HEK293 (cell line): Measurements from ENCODE around the gene CCSER1.

ENCODE experiments used
- CTCF ChIA-PET: fragments of 350-600 bp; formaldehyde crosslinking; extraction: SDS; loops from one replicate; lab custom pipeline; 2021; ENCODE audit warnings: antibody characterized with exemption; lab: Yijun Ruan, JAX
- POLR2A ChIA-PET: fragments of 300-600 bp; formaldehyde crosslinking; extraction: SDS; loops from one replicate; lab custom pipeline; 2020; ENCODE audit warnings: antibody characterized with exemption, inconsistent platforms; lab: Yijun Ruan, JAX
- H3K27ac ChIP-seq: fragments of 200-500 bp; sonication (Bioruptor generic); 2 replicates; pipeline ENCODE4 v1.5.1; 2014; ENCODE audit warnings: low read depth, low read length, control low read depth, inconsistent platforms; ENCODE audit errors: extremely low read depth
- H3K36me3 ChIP-seq, 2 experiments: fragments of 200-500 bp in 1 of 2; sonication (Bioruptor generic) in 1 of 2; 1 replicate in 1 of 2; 2 replicates in 1 of 2; pipeline ENCODE4 v1.5.1; 2014 to 2017; ENCODE audit warnings: inconsistent platforms in 2 of 2, low read length in 2 of 2; ENCODE audit not compliant: control insufficient read depth in 2 of 2, insufficient read depth in 1 of 2
- H3K4me1 ChIP-seq: fragments of 200-500 bp; sonication (Bioruptor generic); 2 replicates; pipeline ENCODE4 v1.5.1; 2014; ENCODE audit warnings: mild to moderate bottlenecking, low read length, inconsistent platforms; ENCODE audit not compliant: control insufficient read depth, insufficient read depth
- H3K4me3 ChIP-seq: 2 replicates; pipeline ENCODE4 v1.5.1; 2011; ENCODE audit warnings: low read depth, mild to moderate bottlenecking, control low read depth, low read length, moderate library complexity
- H3K9me3 ChIP-seq: fragments of 200-500 bp; sonication (Bioruptor generic); 2 replicates; pipeline ENCODE4 v1.5.1; 2014; ENCODE audit warnings: low read depth, low read length, inconsistent platforms; ENCODE audit not compliant: control insufficient read depth, insufficient read depth
- OSR2 ChIP-seq: fragments of 450-650 bp; formaldehyde crosslinking; IDR thresholded peaks from 2 replicates; pipeline ENCODE4 v1.5.1; 2016; ENCODE audit warnings: missing biosample characterization, missing genetic modification characterization
- PRDM6 ChIP-seq: fragments of 450-650 bp; formaldehyde crosslinking; IDR thresholded peaks from 2 replicates; pipeline ENCODE4 v1.5.1; 2017; ENCODE audit warnings: missing biosample characterization, missing genetic modification characterization
- TSHZ1 ChIP-seq: fragments of 450-650 bp; formaldehyde crosslinking; IDR thresholded peaks from 2 replicates; pipeline ENCODE4 v1.5.1; 2016; ENCODE audit warnings: missing biosample characterization, missing genetic modification characterization, borderline replicate concordance
- ZBTB8A ChIP-seq: fragments of 450-650 bp; formaldehyde crosslinking; IDR thresholded peaks from 2 replicates; pipeline ENCODE4 v1.5.1; 2016; ENCODE audit warnings: missing biosample characterization, missing genetic modification characterization
- ZNF24 ChIP-seq: fragments of 450-650 bp; formaldehyde crosslinking; IDR thresholded peaks from 2 replicates; pipeline ENCODE4 v1.5.1; 2016; ENCODE audit warnings: missing biosample characterization, missing genetic modification characterization
- ZNF280D ChIP-seq: fragments of 450-650 bp; formaldehyde crosslinking; IDR thresholded peaks from 2 replicates; pipeline ENCODE4 v1.5.1; 2016; ENCODE audit warnings: missing biosample characterization, missing genetic modification characterization
- ZNF302 ChIP-seq: fragments of 450-650 bp; formaldehyde crosslinking; IDR thresholded peaks from 2 replicates; pipeline ENCODE4 v1.5.1; 2016; ENCODE audit warnings: missing biosample characterization, missing genetic modification characterization, low read depth
- ZNF391 ChIP-seq: fragments of 450-650 bp; formaldehyde crosslinking; IDR thresholded peaks from 2 replicates; pipeline ENCODE4 v1.5.1; 2016; ENCODE audit warnings: low read depth, missing biosample characterization, missing genetic modification characterization, borderline replicate concordance
- ZNF571 ChIP-seq: fragments of 450-650 bp; formaldehyde crosslinking; IDR thresholded peaks from 2 replicates; pipeline ENCODE4 v1.5.0; 2017; ENCODE audit warnings: missing biosample characterization, missing genetic modification characterization
- ZSCAN23 ChIP-seq: fragments of 450-650 bp; formaldehyde crosslinking; IDR thresholded peaks from 2 replicates; pipeline ENCODE4 v1.5.1; 2016; ENCODE audit warnings: missing biosample characterization, missing genetic modification characterization
- TF ChIP-seq, protein P1 (sequence below): fragments of 450-650 bp; formaldehyde crosslinking; IDR thresholded peaks from 2 replicates; pipeline ENCODE4 v1.5.1; 2016; ENCODE audit warnings: missing biosample characterization, missing genetic modification characterization
- TF ChIP-seq, protein P2 (sequence below): fragments of 450-650 bp; formaldehyde crosslinking; IDR thresholded peaks from 2 replicates; pipeline ENCODE4 v1.5.1; 2016; ENCODE audit warnings: missing biosample characterization, missing genetic modification characterization
- TF ChIP-seq, protein P3 (sequence below): fragments of 450-650 bp; formaldehyde crosslinking; IDR thresholded peaks from 2 replicates; pipeline ENCODE4 v1.5.1; 2017; ENCODE audit warnings: missing biosample characterization, missing genetic modification characterization

CCSER1 gene

GRCh38 chr4:91257721-91258120 lies 1130.5 kb downstream of the CCSER1 start:
- POLR2A ChIA-PET = no interaction called here
- no peak overlapping the region for H3K4me3 ChIP-seq
- H3K9me3 ChIP-seq = no peaks in the 10 kb centered on the region
- no peaks in the 10 kb centered on the region for H3K36me3 ChIP-seq
- H3K27ac ChIP-seq = no peak overlapping the region
- TF ChIP-seq ZNF391 = no peak
- no peak for TF ChIP-seq ZSCAN23 (tag by site-specific recombination)
- TF ChIP-seq ZBTB8A (tag by site-specific recombination) = no peak
- TF ChIP-seq, protein P1, sequence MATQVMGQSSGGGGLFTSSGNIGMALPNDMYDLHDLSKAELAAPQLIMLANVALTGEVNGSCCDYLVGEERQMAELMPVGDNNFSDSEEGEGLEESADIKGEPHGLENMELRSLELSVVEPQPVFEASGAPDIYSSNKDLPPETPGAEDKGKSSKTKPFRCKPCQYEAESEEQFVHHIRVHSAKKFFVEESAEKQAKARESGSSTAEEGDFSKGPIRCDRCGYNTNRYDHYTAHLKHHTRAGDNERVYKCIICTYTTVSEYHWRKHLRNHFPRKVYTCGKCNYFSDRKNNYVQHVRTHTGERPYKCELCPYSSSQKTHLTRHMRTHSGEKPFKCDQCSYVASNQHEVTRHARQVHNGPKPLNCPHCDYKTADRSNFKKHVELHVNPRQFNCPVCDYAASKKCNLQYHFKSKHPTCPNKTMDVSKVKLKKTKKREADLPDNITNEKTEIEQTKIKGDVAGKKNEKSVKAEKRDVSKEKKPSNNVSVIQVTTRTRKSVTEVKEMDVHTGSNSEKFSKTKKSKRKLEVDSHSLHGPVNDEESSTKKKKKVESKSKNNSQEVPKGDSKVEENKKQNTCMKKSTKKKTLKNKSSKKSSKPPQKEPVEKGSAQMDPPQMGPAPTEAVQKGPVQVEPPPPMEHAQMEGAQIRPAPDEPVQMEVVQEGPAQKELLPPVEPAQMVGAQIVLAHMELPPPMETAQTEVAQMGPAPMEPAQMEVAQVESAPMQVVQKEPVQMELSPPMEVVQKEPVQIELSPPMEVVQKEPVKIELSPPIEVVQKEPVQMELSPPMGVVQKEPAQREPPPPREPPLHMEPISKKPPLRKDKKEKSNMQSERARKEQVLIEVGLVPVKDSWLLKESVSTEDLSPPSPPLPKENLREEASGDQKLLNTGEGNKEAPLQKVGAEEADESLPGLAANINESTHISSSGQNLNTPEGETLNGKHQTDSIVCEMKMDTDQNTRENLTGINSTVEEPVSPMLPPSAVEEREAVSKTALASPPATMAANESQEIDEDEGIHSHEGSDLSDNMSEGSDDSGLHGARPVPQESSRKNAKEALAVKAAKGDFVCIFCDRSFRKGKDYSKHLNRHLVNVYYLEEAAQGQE (tag by site-specific recombination) = no peak
- TF ChIP-seq, protein P2, sequence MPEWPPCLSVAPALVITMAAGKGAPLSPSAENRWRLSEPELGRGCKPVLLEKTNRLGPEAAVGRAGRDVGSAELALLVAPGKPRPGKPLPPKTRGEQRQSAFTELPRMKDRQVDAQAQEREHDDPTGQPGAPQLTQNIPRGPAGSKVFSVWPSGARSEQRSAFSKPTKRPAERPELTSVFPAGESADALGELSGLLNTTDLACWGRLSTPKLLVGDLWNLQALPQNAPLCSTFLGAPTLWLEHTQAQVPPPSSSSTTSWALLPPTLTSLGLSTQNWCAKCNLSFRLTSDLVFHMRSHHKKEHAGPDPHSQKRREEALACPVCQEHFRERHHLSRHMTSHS (tag by site-specific recombination) = no peak
- no peak for TF ChIP-seq ZNF24
- no peak for TF ChIP-seq OSR2 (tag by site-specific recombination)
- TF ChIP-seq, protein P3, sequence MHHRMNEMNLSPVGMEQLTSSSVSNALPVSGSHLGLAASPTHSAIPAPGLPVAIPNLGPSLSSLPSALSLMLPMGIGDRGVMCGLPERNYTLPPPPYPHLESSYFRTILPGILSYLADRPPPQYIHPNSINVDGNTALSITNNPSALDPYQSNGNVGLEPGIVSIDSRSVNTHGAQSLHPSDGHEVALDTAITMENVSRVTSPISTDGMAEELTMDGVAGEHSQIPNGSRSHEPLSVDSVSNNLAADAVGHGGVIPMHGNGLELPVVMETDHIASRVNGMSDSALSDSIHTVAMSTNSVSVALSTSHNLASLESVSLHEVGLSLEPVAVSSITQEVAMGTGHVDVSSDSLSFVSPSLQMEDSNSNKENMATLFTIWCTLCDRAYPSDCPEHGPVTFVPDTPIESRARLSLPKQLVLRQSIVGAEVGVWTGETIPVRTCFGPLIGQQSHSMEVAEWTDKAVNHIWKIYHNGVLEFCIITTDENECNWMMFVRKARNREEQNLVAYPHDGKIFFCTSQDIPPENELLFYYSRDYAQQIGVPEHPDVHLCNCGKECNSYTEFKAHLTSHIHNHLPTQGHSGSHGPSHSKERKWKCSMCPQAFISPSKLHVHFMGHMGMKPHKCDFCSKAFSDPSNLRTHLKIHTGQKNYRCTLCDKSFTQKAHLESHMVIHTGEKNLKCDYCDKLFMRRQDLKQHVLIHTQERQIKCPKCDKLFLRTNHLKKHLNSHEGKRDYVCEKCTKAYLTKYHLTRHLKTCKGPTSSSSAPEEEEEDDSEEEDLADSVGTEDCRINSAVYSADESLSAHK (tag by site-specific recombination) = no peak
- TF ChIP-seq PRDM6 (tag by site-specific recombination) = no peak
- no peak for TF ChIP-seq ZNF302 (tag by site-specific recombination)
- no peak for TF ChIP-seq TSHZ1 (tag by site-specific recombination)
- TF ChIP-seq ZNF571 (tag by site-specific recombination) = no peak
- no peak for TF ChIP-seq ZNF280D (tag by site-specific recombination)
- CTCF ChIA-PET = no interaction called here
- H3K4me1 ChIP-seq = no peaks in the 10 kb centered on the region
